HUDEP-2 (cell line): Measurements from ENCODE around the gene TRIM29.

ENCODE experiments used
- DNase-seq, 76 experiments: peaks; one replicate each; lab custom pipeline; 2025; ENCODE audit not compliant: unreplicated experiment in 76 of 76; lab: John Stamatoyannopoulos, UW

The TRIM29 gene

DNA sequence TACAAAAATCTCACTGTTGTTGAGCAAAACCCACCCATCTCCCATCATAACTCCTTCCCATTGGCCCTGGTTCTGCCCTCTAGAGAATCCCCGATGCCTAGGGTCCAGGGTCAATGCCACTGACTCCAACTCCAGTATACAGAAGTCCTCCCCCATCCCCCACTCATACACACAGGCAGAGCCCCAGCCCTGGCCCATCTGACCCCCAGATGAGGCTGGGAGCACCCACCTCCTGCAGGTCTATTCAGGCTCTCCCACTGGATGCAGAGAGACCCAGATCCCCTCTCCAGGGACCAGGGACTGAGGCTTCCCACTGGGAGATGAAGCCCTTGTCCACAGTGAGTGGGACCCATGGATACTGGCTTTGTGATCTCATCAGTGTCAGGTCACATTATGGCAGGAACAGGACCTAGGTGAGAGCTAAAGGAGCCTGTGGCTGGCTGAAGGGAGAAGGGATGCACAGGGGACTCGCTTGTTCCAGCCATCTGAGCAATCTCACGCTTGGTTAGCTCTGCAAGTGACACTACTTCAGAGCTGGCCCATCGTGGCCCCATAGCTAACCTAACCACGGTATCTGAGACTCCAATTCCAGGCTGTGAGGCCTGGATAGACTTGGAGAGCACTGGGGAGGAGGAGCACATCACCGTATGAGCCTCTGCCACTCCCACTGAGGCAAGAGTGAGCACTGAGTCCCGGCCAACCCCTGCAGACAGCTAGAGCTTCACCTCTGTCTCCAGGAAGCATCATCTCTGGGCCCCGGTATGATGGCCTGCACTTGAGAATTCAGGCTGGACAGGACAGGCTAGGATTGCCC lies 35.7 kb downstream of the TRIM29 start:
- no peak for DNase-seq

DNA sequence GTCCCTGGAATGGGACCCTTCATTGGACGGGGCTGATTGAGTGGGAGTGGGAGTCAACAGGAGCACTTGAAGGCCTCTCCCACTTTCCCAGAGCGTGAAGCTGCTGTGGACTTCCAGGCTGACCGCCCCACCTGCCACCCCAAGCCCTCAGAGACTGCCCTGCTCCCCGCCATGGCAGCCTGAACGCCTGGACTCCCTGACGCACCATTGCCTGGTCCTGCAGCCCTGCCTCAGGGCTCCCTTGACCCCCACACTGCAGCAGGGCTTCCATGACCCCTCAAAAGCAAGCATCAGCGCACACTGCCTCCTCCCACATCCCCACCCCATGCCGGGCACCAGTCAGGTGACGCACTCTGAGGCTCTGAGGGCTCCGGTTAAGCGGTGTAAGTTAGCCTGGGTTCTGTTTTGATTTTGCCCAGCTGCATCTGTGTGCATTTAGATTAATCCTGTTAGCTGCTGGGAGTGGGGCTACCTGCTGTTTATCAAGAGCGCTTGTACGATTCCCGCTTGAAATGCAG lies 39.4 kb downstream of the TRIM29 start:
- no peak for DNase-seq

DNA sequence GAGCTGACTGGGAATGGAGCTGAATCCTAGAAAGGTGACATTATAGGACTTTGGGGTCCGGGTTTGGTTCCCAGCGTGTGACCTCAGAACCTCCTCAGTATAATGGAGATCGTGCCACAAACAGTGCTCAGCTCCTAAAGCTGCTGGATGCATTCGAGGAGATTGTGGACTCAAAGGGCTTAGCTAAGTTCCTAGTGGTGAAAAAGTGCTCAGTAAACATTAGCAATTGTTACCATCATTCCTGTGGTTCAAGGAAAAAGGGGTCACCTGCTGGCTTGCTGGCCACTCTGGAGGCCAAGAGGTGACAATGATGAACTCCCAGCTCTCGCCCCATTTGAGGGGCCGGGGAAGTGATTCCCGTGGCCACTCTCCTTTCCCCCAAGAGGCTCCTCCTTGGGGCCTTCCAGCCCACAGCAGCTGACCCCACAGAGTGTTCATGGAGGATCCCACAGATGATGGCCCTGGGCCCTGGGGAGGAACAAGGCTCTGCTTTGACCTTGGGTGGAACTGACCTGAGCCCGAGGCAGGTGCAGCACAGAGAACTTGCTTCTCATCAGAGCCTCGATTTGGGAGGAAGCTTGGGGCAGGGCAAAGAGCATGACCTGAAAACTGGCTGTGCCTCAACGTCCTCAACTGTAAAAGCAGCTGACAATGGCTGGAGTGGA lies 40.1 kb downstream of the TRIM29 start:
- no peak for DNase-seq

DNA sequence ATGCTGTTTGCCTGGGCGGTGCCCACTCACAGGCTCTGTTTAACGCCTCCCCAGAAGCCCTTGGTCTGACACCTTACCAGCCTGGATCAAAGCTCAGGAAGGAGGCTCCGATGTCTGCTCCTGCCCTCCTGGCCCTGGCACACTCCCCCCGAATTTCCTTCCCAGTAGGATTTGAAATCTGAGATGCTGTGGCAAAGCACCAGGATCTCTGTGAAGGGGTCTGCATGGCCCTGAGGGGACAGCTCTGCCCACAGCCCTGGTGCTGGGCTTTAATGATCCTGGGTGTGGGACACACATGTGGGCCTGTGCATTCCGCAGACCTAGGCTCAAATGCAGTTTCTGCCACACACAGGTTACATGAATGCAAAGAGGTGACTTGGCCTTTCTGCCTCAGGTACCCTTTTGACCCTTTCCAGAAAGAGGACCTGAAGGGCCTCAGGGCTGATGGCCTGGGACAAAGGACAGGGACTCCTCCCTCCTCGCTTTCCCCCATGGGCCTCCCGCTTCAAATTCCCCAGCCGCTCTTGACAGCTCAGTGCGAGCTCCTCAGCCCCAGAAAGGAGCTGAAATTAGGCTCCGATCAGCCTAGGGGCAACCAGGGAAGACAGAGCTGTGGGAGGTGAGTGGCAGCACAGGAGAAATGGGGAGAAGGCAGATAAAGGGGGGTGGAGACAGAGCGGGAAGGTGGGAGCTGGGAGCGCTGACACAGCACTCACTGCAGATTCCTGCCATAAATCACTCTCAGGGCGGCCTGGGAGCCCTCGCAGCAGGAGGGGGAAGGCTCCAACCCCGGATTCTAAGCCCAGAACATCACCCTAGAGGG lies 41.3 kb downstream of the TRIM29 start:
- DNase-seq = no peak

- no peak for DNase-seq
Measured at GRCh38 chr11:120095516-120095915, 42.4 kb downstream of the TRIM29 start.

DNA sequence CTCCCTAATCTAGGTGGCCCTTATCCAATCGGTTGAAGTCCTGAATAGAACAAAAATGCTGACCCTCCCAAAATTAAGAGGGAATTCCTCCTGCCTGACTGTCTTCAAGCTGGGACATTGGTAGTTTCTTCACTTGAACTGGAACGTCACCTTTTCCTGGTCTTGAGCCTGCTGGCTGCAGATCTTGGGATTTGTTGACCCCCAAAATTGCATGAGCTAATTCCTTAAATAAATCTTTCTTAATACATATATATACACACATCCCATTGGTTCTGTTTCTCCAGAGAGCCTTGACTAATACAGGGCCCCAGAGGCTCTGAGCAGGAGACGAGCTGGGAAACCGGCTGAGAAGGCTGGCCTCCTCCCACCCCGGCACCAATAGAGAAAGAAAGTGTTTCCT lies 46.2 kb downstream of the TRIM29 start:
- no peak for DNase-seq

GRCh38 chr11:120091121-120091520 lies 46.8 kb downstream of the TRIM29 start:
- DNase-seq = no peak

GRCh38 chr11:120090411-120090810 lies 47.5 kb downstream of the TRIM29 start:
- no peak for DNase-seq

GRCh38 chr11:120089036-120090001 lies 48.6 kb downstream of the TRIM29 start:
- no peak for DNase-seq

- no peak for DNase-seq
Measured at GRCh38 chr11:120088056-120088455, 49.9 kb downstream of the TRIM29 start.

DNA sequence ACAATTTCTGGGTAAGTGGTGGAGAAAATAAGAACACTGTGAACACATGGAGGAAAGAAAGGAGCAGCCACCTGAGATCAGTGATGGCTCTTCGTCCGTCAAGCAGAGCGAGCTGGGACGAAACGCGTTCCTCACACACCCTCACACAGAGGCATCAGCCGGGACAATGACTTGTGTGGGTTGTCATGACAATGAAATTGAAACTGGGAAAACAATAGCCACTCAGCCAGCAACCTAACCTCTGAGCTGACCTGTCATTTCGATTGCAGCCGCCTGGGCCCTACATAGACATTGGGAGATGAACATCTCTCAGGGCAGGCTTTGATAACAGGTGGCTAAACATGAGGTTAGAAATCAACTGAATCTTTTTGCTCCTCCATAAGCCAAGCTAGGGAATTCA lies 51.3 kb downstream of the TRIM29 start:
- DNase-seq = no peak

DNA sequence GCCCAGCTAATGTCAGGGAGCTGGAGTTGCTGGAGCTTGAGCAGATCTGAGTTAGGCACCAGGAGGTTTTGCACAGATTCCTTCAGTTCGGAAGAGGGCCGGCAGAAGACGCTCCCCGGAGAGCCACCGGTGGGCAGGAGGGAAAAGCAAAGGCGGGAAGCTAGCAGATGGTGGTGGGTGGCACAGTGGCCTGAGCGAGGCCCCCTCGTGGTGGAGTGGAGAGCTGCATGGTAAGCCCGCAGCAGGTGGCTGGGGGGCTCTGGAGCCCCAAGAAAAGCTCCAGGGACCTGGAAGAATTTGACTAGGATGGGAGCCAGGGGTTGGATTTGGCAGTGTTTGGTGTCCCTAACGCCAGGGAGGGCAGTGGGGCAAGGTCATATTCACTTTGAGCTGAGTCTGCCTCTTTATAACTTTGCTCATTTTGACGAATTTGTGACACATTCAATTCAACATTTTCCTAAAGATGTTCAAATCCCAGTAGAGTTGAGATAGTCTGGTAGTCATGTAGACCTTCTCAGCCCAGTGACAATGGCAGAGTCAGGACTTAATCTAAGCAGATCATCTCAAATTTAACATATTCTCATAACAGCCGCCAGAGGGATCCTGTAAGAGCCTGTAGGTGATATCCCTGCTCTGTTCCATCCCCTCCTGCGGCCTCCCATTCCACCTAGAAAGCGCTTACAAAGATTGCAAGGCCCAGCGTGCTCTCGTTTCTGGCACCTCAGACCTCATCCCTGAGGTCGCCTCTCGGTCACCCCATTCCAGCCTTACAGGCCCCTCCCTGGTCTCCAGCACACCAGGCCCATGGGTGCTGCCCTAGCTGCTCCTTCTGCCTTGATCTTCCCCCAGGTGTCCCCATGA lies 57.9 kb downstream of the TRIM29 start:
- DNase-seq = no peak

DNA sequence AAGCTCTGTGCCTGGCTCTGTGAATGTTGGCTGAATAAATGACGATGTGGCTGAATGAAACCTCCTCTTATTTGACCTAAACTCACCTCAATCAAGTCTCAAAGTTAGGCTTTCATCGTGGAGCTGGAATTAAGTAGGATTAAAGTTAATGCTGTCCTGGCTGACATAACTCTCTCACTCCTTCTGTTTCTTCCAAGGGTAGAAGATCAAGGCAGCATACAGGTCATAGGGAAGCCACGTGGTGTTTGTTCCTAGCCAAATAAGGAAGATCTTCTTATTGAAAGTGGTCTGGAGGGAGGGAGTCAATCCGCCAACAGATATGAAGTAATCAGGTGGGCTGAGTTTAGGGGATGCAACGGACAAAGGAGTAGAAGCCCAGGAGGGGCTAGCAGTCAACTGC lies 59.5 kb downstream of the TRIM29 start:
- no peak for DNase-seq

GRCh38 chr11:120074076-120074475 lies 63.8 kb downstream of the TRIM29 start:
- no peak for DNase-seq

GRCh38 chr11:120073196-120073595 lies 64.7 kb downstream of the TRIM29 start:
- no peak for DNase-seq

GRCh38 chr11:120068114-120068573 lies 69.8 kb downstream of the TRIM29 start:
- DNase-seq = no peak

- no peak for DNase-seq
Measured at GRCh38 chr11:120067438-120068113, 70.3 kb downstream of the TRIM29 start.

- DNase-seq = no peak
Measured at GRCh38 chr11:120066738-120067437, 71.0 kb downstream of the TRIM29 start.
